HepG2 (cell line): Measurements from ENCODE around the gene PSD4. TPM values are rescaled to one million over a fixed set of nuclear protein-coding genes. Genes with fewer than 3 reads are reported as not detected.

Experiments used
- CHD4 ChIP-seq: fragments of 200-600 bp; sonication (generic); IDR thresholded peaks from 2 replicates; pipeline ENCODE4 v1.7.0; 2017; ENCODE audit warnings: mild to moderate bottlenecking, low read length, borderline replicate concordance
- FOXA1 ChIP-seq, 2 experiments: fragments of 450-650 bp in 1 of 2; sonication (generic) in 1 of 2; formaldehyde crosslinking in 1 of 2; IDR thresholded peaks; 2 replicates each; pipeline versions ENCODE4 v1.4.0 to v1.6.1; 2016 to 2020; ENCODE audit warnings: missing genetic modification reagents in 1 of 2
- HMGA1 ChIP-seq: sonication (generic); formaldehyde crosslinking; conservative IDR thresholded peaks from 2 replicates; pipeline ENCODE4 v1.4.0; 2020; ENCODE audit warnings: missing genetic modification reagents
- NAIF1 ChIP-seq: sonication (generic); formaldehyde crosslinking; IDR thresholded peaks from 2 replicates; pipeline ENCODE4 v1.5.0; 2020; ENCODE audit warnings: mild to moderate bottlenecking, missing genetic modification reagents, borderline replicate concordance
- NR2F2 ChIP-seq: IDR thresholded peaks from 2 replicates; pipeline ENCODE4 v1.6.1; 2012; ENCODE audit warnings: low read depth, inconsistent platforms, borderline replicate concordance
- NRL ChIP-seq: sonication (generic); formaldehyde crosslinking; IDR thresholded peaks from 2 replicates; pipeline ENCODE4 v1.5.0; 2020; ENCODE audit warnings: missing genetic modification reagents, mild to moderate bottlenecking, moderate library complexity, borderline replicate concordance
- PRMT3 ChIP-seq: sonication (generic); formaldehyde crosslinking; IDR thresholded peaks from 2 replicates; pipeline ENCODE4 v1.8.1; 2022; ENCODE audit warnings: low read depth, mild to moderate bottlenecking, moderate library complexity, missing genetic modification reagents, borderline replicate concordance
- SNRNP70 ChIP-seq: fragments of 200-400 bp; formaldehyde crosslinking; IDR thresholded peaks from 2 replicates; pipeline ENCODE4 v1.6.1; 2017; ENCODE audit warnings: mild to moderate bottlenecking, low read depth, low read length, moderate library complexity
- WIZ ChIP-seq: sonication (generic); formaldehyde crosslinking; IDR thresholded peaks from 2 replicates; pipeline ENCODE4 v1.5.1; 2020; ENCODE audit warnings: mild to moderate bottlenecking, missing genetic modification reagents
- XRCC5 ChIP-seq: fragments of 200-400 bp; formaldehyde crosslinking; optimal IDR thresholded peaks from 2 replicates; pipeline ENCODE3; 2017; ENCODE audit warnings: mild to moderate bottlenecking, low read length
- ZC3H13 ChIP-seq: sonication (generic); formaldehyde crosslinking; IDR thresholded peaks from 2 replicates; pipeline ENCODE4 v1.8.1; 2023; ENCODE audit warnings: mild to moderate bottlenecking, missing genetic modification reagents, moderate library complexity
- ZFYVE20 ChIP-seq: sonication (generic); formaldehyde crosslinking; IDR thresholded peaks from 2 replicates; pipeline ENCODE4 v1.8.0; 2023; ENCODE audit warnings: low read depth, mild to moderate bottlenecking, moderate library complexity, missing genetic modification reagents, borderline replicate concordance
- ZNF235 ChIP-seq: sonication (generic); formaldehyde crosslinking; IDR thresholded peaks from 2 replicates; pipeline ENCODE4 v1.8.1; 2023; ENCODE audit warnings: mild to moderate bottlenecking, missing genetic modification reagents, borderline replicate concordance
- ZNF251 ChIP-seq: sonication (generic); formaldehyde crosslinking; IDR thresholded peaks from 2 replicates; pipeline ENCODE4 v1.9.0; 2021; ENCODE audit warnings: mild to moderate bottlenecking, missing genetic modification reagents
- ZNF337 ChIP-seq: sonication (generic); formaldehyde crosslinking; IDR thresholded peaks from 2 replicates; pipeline ENCODE4 v1.5.1; 2020; ENCODE audit warnings: missing genetic modification reagents, low read depth, mild to moderate bottlenecking, borderline replicate concordance
- ZNF382 ChIP-seq: sonication (generic); formaldehyde crosslinking; IDR thresholded peaks from 2 replicates; pipeline ENCODE4 v1.5.0; 2020; ENCODE audit warnings: missing genetic modification reagents, mild to moderate bottlenecking, borderline replicate concordance
- ZNF543 ChIP-seq: sonication (generic); formaldehyde crosslinking; IDR thresholded peaks from 2 replicates; pipeline ENCODE4 v1.4.0; 2020; ENCODE audit warnings: mild to moderate bottlenecking, missing genetic modification reagents
- ZNF556 ChIP-seq: sonication (generic); formaldehyde crosslinking; IDR thresholded peaks from 2 replicates; pipeline ENCODE4 v1.4.0; 2020; ENCODE audit warnings: mild to moderate bottlenecking, missing genetic modification reagents, borderline replicate concordance
- ZNF605 ChIP-seq: sonication (generic); formaldehyde crosslinking; IDR thresholded peaks from 2 replicates; pipeline ENCODE4 v1.8.0; 2022; ENCODE audit warnings: mild to moderate bottlenecking, missing genetic modification reagents
- ZNF724P ChIP-seq: sonication (generic); formaldehyde crosslinking; IDR thresholded peaks from 2 replicates; pipeline ENCODE4 v1.8.0; 2022; ENCODE audit warnings: missing genetic modification reagents, borderline replicate concordance
- ZNF75D ChIP-seq: sonication (generic); formaldehyde crosslinking; IDR thresholded peaks from 2 replicates; pipeline ENCODE4 v1.8.1; 2023; ENCODE audit warnings: missing genetic modification reagents, mild to moderate bottlenecking, borderline replicate concordance
- ZNF766 ChIP-seq: sonication (generic); formaldehyde crosslinking; IDR thresholded peaks from 2 replicates; pipeline ENCODE4 v1.5.0; 2020; ENCODE audit warnings: missing genetic modification reagents, borderline replicate concordance
- ZSCAN25 ChIP-seq: sonication (generic); formaldehyde crosslinking; IDR thresholded peaks from 2 replicates; pipeline ENCODE4 v1.8.0; 2022; ENCODE audit warnings: mild to moderate bottlenecking, missing genetic modification reagents
- polyA plus RNA-seq, 8 experiments: library from polyadenylated mRNA; depleted of rRNA in 3 of 8; stranded (reverse) in 7 of 8; unstranded in 1 of 8; fragments of >200 nt; fragmentation: Illumina TruSeq in 4 of 8; extraction: Trizol in 4 of 8; gene quantifications; 2 replicates each; pipeline versions ENCODE4 v1.2.1 to v1.2.3, GENCODE V29; 2011 to 2016; ENCODE audit warnings: low read depth in 4 of 8, missing spikeins in 1 of 8, mixed read lengths in 1 of 8; ENCODE audit not compliant: insufficient read depth in 1 of 8
- total RNA-seq, 5 experiments: library from RNA; depleted of rRNA; stranded (reverse); fragments of >200 nt; fragmentation: Illumina TruSeq; extraction: Trizol; gene quantifications; 2 replicates each; pipeline ENCODE4 v1.2.3, GENCODE V29; 2016; ENCODE audit warnings: low read depth in 1 of 5
- TF ChIP-seq, protein P1 (sequence below): sonication (generic); formaldehyde crosslinking; IDR thresholded peaks from 2 replicates; pipeline ENCODE4 v1.5.0; 2020; ENCODE audit warnings: mild to moderate bottlenecking, missing genetic modification reagents, borderline replicate concordance
- TF ChIP-seq, protein P2 (sequence below): sonication (generic); formaldehyde crosslinking; IDR thresholded peaks from 2 replicates; pipeline ENCODE4 v1.5.0; 2020; ENCODE audit warnings: missing genetic modification reagents

The PSD4 gene
- total and polyA plus RNA-seq, 2 of the 13 experiments (the other 11 are each of a cell fraction or from before 2014, with no cell fraction given): 5.8 to 9.4 TPM

DNA sequence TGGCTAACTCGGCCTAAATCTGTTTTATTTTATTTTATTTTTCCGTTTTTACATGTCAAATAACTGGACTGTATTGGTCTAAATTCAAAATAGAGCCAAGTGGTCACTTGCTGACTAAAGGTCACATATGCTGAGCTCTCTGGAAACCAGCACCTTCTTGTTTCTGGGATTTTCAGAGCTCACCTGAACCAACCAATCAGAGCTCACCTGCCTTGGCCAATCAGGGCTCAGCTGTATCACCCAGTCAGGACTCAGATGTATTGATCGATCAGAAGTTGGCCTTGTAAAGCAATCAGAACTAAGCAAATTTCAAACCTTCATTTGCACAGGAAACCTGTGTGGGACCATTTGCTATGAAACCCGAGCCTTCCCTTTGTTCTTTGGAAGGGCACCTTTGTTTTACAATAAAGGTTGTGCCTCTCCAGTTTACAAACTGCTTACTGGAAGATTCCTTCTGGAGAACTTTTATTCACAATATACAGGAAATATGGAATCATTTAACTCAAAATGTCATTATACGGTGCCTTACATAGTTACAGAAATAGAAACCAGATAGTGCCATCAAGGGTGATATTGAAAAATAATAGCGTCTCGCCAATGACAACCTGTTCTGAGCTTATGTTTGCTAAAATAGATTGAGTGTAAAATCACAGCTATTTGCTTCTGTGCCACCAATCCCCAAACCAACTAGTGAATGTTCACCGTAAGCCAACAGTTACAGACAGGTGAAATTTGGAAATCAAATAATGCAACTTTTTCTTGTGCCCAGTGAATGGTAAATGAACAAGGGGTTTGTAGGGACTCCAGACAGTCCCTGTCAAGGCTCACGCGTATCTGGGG, 17.3 kb upstream of the PSD4 start (continued):
- 0 out of 2 replicates have a peak, but pooled peaks have one; percentile 79 for TF ChIP-seq ZNF337 (CRISPR knock-in tag)
- TF ChIP-seq HMGA1 (CRISPR knock-in tag): no peak
- TF ChIP-seq ZFYVE20 (CRISPR knock-in tag): no peak
- TF ChIP-seq SNRNP70: no peak
- 0 out of 2 replicates have a peak, but pooled peaks have one; percentile 27 for TF ChIP-seq ZNF556 (CRISPR knock-in tag)
- TF ChIP-seq ZNF382 (CRISPR knock-in tag): no peak
- TF ChIP-seq ZNF75D: no peak
- no peak for TF ChIP-seq NRL (CRISPR knock-in tag)
- TF ChIP-seq XRCC5: no peak
- no peak for TF ChIP-seq ZNF235 (CRISPR knock-in tag)
- TF ChIP-seq PRMT3 (CRISPR knock-in tag): no peak
- no peak for TF ChIP-seq ZSCAN25 (CRISPR knock-in tag)
- no peak for TF ChIP-seq ZNF724P (CRISPR knock-in tag)
- TF ChIP-seq NAIF1 (CRISPR knock-in tag): no peak
- TF ChIP-seq, protein P1, sequence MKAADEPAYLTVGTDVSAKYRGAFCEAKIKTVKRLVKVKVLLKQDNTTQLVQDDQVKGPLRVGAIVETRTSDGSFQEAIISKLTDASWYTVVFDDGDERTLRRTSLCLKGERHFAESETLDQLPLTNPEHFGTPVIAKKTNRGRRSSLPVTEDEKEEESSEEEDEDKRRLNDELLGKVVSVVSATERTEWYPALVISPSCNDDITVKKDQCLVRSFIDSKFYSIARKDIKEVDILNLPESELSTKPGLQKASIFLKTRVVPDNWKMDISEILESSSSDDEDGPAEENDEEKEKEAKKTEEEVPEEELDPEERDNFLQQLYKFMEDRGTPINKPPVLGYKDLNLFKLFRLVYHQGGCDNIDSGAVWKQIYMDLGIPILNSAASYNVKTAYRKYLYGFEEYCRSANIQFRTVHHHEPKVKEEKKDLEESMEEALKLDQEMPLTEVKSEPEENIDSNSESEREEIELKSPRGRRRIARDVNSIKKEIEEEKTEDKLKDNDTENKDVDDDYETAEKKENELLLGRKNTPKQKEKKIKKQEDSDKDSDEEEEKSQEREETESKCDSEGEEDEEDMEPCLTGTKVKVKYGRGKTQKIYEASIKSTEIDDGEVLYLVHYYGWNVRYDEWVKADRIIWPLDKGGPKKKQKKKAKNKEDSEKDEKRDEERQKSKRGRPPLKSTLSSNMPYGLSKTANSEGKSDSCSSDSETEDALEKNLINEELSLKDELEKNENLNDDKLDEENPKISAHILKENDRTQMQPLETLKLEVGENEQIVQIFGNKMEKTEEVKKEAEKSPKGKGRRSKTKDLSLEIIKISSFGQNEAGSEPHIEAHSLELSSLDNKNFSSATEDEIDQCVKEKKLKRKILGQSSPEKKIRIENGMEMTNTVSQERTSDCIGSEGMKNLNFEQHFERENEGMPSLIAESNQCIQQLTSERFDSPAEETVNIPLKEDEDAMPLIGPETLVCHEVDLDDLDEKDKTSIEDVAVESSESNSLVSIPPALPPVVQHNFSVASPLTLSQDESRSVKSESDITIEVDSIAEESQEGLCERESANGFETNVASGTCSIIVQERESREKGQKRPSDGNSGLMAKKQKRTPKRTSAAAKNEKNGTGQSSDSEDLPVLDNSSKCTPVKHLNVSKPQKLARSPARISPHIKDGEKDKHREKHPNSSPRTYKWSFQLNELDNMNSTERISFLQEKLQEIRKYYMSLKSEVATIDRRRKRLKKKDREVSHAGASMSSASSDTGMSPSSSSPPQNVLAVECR (CRISPR knock-in tag): no peak; the same call in 1 of the 2 replicates
- no peak for TF ChIP-seq ZC3H13
- TF ChIP-seq ZNF605: no peak
- TF ChIP-seq ZNF766 (CRISPR knock-in tag): no peak
- no peak for TF ChIP-seq FOXA1 (IDR thresholded peaks at IDR 0.05)
- TF ChIP-seq FOXA1 (CRISPR knock-in tag; IDR thresholded peaks at IDR 0.05): peak; percentile 30; the same call in 1 of the 2 replicates
- peak; percentile 72; the same call in 1 of the 2 replicates for TF ChIP-seq CHD4
- no peak for TF ChIP-seq ZNF251 (CRISPR knock-in tag)
- 0 out of 2 replicates have a peak, but pooled peaks have one; percentile 21 for TF ChIP-seq ZNF543 (CRISPR knock-in tag)
- peak; percentile 51; the same call in 1 of the 2 replicates for TF ChIP-seq NR2F2
- TF ChIP-seq, protein P2, sequence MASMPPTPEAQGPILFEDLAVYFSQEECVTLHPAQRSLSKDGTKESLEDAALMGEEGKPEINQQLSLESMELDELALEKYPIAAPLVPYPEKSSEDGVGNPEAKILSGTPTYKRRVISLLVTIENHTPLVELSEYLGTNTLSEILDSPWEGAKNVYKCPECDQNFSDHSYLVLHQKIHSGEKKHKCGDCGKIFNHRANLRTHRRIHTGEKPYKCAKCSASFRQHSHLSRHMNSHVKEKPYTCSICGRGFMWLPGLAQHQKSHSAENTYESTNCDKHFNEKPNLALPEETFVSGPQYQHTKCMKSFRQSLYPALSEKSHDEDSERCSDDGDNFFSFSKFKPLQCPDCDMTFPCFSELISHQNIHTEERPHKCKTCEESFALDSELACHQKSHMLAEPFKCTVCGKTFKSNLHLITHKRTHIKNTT (CRISPR knock-in tag): no peak
- TF ChIP-seq WIZ (CRISPR knock-in tag): no peak
